ENCODE data around the gene PLK4. TPM values are rescaled to one million over a fixed set of nuclear protein-coding genes. Genes with fewer than 3 reads are reported as not detected.

The PLK4 gene
- total and polyA plus RNA-seq, 2 experiments from 2014 or later, result 25.5 to 38.7 TPM

DNA sequence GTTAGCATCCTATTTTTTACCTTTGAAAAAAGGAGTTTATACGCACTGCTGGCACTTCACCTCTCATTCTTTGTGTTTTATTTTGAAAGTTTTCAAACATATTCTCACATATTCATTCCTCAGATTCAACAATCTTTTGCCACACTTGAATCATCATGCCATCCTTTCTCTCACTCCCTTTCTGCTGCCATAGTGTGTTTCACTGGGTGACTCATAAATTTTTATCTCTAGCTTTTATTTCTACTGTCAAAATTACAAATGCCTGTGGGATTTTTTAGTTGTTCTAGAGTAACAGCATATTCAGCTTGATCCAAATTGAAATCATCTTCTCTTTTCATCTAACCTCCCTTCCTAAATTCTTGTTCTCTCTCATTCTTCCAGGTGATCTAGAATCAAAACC is 56.3 kb downstream of the PLK4 start (continued):
- TF ChIP-seq, protein P1, sequence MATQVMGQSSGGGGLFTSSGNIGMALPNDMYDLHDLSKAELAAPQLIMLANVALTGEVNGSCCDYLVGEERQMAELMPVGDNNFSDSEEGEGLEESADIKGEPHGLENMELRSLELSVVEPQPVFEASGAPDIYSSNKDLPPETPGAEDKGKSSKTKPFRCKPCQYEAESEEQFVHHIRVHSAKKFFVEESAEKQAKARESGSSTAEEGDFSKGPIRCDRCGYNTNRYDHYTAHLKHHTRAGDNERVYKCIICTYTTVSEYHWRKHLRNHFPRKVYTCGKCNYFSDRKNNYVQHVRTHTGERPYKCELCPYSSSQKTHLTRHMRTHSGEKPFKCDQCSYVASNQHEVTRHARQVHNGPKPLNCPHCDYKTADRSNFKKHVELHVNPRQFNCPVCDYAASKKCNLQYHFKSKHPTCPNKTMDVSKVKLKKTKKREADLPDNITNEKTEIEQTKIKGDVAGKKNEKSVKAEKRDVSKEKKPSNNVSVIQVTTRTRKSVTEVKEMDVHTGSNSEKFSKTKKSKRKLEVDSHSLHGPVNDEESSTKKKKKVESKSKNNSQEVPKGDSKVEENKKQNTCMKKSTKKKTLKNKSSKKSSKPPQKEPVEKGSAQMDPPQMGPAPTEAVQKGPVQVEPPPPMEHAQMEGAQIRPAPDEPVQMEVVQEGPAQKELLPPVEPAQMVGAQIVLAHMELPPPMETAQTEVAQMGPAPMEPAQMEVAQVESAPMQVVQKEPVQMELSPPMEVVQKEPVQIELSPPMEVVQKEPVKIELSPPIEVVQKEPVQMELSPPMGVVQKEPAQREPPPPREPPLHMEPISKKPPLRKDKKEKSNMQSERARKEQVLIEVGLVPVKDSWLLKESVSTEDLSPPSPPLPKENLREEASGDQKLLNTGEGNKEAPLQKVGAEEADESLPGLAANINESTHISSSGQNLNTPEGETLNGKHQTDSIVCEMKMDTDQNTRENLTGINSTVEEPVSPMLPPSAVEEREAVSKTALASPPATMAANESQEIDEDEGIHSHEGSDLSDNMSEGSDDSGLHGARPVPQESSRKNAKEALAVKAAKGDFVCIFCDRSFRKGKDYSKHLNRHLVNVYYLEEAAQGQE (IDR thresholded peaks at IDR 0.05; ENCODE audit: unreplicated experiment), result no peak
- no peak for TF ChIP-seq EZH2phosphoT487 (IDR thresholded peaks at IDR 0.05; ENCODE audit: unreplicated experiment)

Small RNA genes lying within 50 kb of the gene (small RNA-seq; reads per million reads assigned to genes)
- not detected for gene RNU6-583P (ENCODE audit: low replicate concordance)

Other genes starting within 250 kb of the PLK4 start
- 16.6 and 17.0 TPM in 2 replicates for gene INTU, start 247.9 kb upstream of the PLK4 start, total RNA-seq (2014; rRNA removed; shearing (Covaris generic))
- 9.8 and 10.3 TPM in 2 replicates for gene INTU, start 247.9 kb upstream of the PLK4 start, polyA plus RNA-seq (2016; fragmentation: Nextera tagmentation; extraction: Ambion mirVana)
- not detected in 2 replicates for gene SLC25A31, start 150.5 kb upstream of the PLK4 start, total RNA-seq (2014; rRNA removed; shearing (Covaris generic))
- not detected in 2 replicates for gene SLC25A31, start 150.5 kb upstream of the PLK4 start, polyA plus RNA-seq (2016; fragmentation: Nextera tagmentation; extraction: Ambion mirVana)
- 4.2 and 6.6 TPM in 2 replicates for gene HSPA4L, start 98.6 kb upstream of the PLK4 start, total RNA-seq (2014; rRNA removed; shearing (Covaris generic))
- 3.0 and 3.5 TPM in 2 replicates for gene HSPA4L, start 98.6 kb upstream of the PLK4 start, polyA plus RNA-seq (2016; fragmentation: Nextera tagmentation; extraction: Ambion mirVana)
- gene MFSD8, start 84.3 kb downstream of the PLK4 start, total RNA-seq (2014; rRNA removed; shearing (Covaris generic)), result 23.6 and 33.3 TPM in 2 replicates
- gene MFSD8, start 84.3 kb downstream of the PLK4 start, polyA plus RNA-seq (2016; fragmentation: Nextera tagmentation; extraction: Ambion mirVana), result 19.4 and 24.0 TPM in 2 replicates
- gene ABHD18, start 84.5 kb downstream of the PLK4 start, total RNA-seq (2014; rRNA removed; shearing (Covaris generic)), result 14.4 and 18.6 TPM in 2 replicates
- 7.1 and 7.2 TPM in 2 replicates for gene ABHD18, start 84.5 kb downstream of the PLK4 start, polyA plus RNA-seq (2016; fragmentation: Nextera tagmentation; extraction: Ambion mirVana)
- 45.4 and 59.2 TPM in 2 replicates for gene LARP1B, start 180.4 kb downstream of the PLK4 start, total RNA-seq (2014; rRNA removed; shearing (Covaris generic))
- gene LARP1B, start 180.4 kb downstream of the PLK4 start, polyA plus RNA-seq (2016; fragmentation: Nextera tagmentation; extraction: Ambion mirVana), result 39.6 and 42.5 TPM in 2 replicates

Data from GM23338 (cell line).